DND-41 (cell line): ENCODE measurements around the gene HDAC4.

Experiments
- ATAC-seq: fragments of 200-7000 bp; cut with Tn5 transposase; 3 replicates; pipeline ENCODE4 v1.9.1; 2021; ENCODE audit warnings: low read depth; ENCODE audit not compliant: insufficient read depth
- DNase-seq: peaks from one replicate; pipeline ENCODE4 v3.0.0-alpha.2; 2020
- H2AFZ ChIP-seq: 2 replicates; pipeline ENCODE4 v1.6.0; 2012; ENCODE audit warnings: low read depth, low read length
- H3K27ac ChIP-seq: 2 replicates; pipeline ENCODE4 v1.5.1; 2012; ENCODE audit warnings: low read length, inconsistent platforms
- H3K27me3 ChIP-seq: fragments of 200-600 bp; sonication (generic); 2 replicates; pipeline ENCODE4 v1.6.0; 2012; ENCODE audit warnings: low read length, mild to moderate bottlenecking, inconsistent platforms; ENCODE audit not compliant: insufficient read depth, poor library complexity
- H3K36me3 ChIP-seq: 2 replicates; pipeline ENCODE4 v1.5.1; 2012; ENCODE audit warnings: low read length, inconsistent platforms; ENCODE audit not compliant: insufficient read depth
- H3K4me1 ChIP-seq: 2 replicates; pipeline ENCODE4 v1.5.1; 2012; ENCODE audit warnings: mild to moderate bottlenecking, low read length; ENCODE audit not compliant: insufficient read depth
- H3K4me2 ChIP-seq: 2 replicates; pipeline ENCODE4 v1.6.0; 2012; ENCODE audit warnings: mild to moderate bottlenecking, moderate library complexity, low read length, inconsistent platforms; ENCODE audit not compliant: insufficient read depth
- H3K4me3 ChIP-seq, 2 experiments: fragments of 200-600 bp in 1 of 2; shearing (Covaris generic) in 1 of 2; 2 replicates each; pipeline ENCODE4 v1.5.1; 2012 to 2016; ENCODE audit warnings: inconsistent platforms in 2 of 2, low read length in 2 of 2, mild to moderate bottlenecking in 2 of 2, low read depth in 1 of 2, moderate library complexity in 1 of 2
- H3K79me2 ChIP-seq: 2 replicates; pipeline ENCODE4 v1.6.0; 2012; ENCODE audit warnings: low read length, inconsistent platforms; ENCODE audit not compliant: insufficient read depth
- H3K9ac ChIP-seq: 2 replicates; pipeline ENCODE4 v1.6.0; 2012; ENCODE audit warnings: low read depth, mild to moderate bottlenecking, inconsistent platforms, low read length, moderate library complexity
- H3K9me3 ChIP-seq: 2 replicates; pipeline ENCODE4 v1.5.1; 2012; ENCODE audit warnings: low read length, moderate library complexity, mild to moderate bottlenecking, inconsistent platforms; ENCODE audit not compliant: insufficient read depth, severe bottlenecking
- H4K20me1 ChIP-seq: 2 replicates; pipeline ENCODE4 v1.6.0; 2012; ENCODE audit warnings: low read length; ENCODE audit not compliant: insufficient read depth
- EZH2 ChIP-seq: IDR thresholded peaks from 3 replicates; pipeline ENCODE4 v1.6.1; 2012; ENCODE audit warnings: borderline replicate concordance, low read depth, mild to moderate bottlenecking, moderate library complexity, low read length, inconsistent platforms; ENCODE audit not compliant: severe bottlenecking
- TF ChIP-seq, protein P1 (sequence below): IDR thresholded peaks from 2 replicates; pipeline ENCODE4 v1.5.1; 2012; ENCODE audit warnings: borderline replicate concordance, low read length, moderate library complexity, mild to moderate bottlenecking; ENCODE audit not compliant: poor library complexity, severe bottlenecking; ENCODE audit errors: extremely low read depth

HDAC4 gene

DNA sequence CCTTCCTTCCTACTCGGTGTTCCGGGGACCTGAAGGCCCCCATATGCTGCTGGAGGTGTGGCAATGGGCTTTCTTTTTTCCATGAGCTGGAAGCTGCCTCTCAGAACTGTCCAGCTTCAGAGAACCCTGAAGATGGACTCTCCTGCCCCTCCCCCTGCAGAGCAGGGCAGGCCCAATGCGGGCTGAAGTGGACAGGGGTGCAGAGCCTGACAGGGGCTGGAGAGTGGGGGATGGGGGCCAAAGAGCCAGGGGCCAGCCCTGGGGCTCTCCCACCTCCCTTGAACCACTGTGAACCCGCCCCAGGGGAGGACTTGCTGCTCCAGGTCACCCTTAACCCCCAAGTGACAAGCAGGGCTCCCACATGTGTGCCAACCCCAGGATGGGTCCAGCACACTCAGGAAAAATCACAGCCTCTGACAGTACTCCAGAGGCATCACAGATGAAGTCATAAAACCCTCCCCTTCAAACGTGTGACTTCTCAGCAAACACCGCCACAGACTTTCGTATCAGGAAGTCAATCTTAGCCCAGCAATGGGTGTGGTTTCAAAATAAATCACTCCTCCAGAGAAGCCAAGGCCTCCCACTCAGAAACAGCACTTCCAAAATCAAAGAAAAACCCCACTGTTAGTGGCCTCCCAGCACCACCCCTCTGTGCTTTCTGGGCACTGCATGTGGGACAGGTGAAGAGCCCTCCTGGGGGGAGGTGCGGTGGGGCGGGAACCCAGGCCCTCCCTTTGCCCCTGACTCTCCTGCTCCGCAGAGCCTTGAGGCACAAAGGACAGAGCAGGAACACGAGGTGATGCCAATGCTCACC, 135.8 kb downstream of the HDAC4 start:
- H3K36me3 ChIP-seq: peaks cover 77% of the 10 kb centered on the region
- H4K20me1 ChIP-seq: peaks cover 93% of the 10 kb centered on the region
- ATAC-seq: peak; percentile 48
- H3K27me3 ChIP-seq: no peaks in the 10 kb centered on the region
- H3K79me2 ChIP-seq: peaks cover 99% of the 10 kb centered on the region
- DNase-seq: peak; percentile 75
- H3K4me2 ChIP-seq: peak overlapping the region; percentile 73
- H3K9ac ChIP-seq: peak overlapping the region; percentile 59
- no peaks in the 10 kb centered on the region for H3K9me3 ChIP-seq
- peak overlapping the region in 1 of 2 experiments; percentile 59; a peak in 1 of 4 replicates for H3K4me3 ChIP-seq
- H3K4me1 ChIP-seq: peaks cover 98% of the 10 kb centered on the region
- peak overlapping the region; percentile 94 for H3K27ac ChIP-seq
- no peak overlapping the region for H2AFZ ChIP-seq
- no peak for TF ChIP-seq EZH2
- TF ChIP-seq, protein P1, sequence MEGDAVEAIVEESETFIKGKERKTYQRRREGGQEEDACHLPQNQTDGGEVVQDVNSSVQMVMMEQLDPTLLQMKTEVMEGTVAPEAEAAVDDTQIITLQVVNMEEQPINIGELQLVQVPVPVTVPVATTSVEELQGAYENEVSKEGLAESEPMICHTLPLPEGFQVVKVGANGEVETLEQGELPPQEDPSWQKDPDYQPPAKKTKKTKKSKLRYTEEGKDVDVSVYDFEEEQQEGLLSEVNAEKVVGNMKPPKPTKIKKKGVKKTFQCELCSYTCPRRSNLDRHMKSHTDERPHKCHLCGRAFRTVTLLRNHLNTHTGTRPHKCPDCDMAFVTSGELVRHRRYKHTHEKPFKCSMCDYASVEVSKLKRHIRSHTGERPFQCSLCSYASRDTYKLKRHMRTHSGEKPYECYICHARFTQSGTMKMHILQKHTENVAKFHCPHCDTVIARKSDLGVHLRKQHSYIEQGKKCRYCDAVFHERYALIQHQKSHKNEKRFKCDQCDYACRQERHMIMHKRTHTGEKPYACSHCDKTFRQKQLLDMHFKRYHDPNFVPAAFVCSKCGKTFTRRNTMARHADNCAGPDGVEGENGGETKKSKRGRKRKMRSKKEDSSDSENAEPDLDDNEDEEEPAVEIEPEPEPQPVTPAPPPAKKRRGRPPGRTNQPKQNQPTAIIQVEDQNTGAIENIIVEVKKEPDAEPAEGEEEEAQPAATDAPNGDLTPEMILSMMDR: peak; percentile 32

DNA sequence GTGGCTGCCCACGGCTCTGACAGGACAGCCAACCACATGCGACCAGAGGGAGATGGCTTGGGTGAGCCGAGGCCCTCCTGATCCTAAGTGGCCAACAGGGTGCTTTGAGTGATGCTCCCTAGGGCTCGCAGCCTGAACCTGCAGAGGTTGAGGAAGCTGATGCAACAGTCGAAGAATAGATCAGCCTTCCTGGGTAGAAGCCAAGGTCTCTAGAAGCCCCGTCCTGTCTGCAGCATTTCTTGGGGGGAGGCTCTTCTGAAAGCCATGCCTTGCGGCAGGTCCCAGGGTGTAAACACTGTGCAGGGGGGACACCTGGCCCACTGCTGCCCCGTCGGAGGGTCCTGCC, 136.4 kb downstream of the HDAC4 start:
- ATAC-seq (peak; percentile 26), DNase-seq (peak; percentile 76)
- H4K20me1 ChIP-seq: peaks cover 93% of the 10 kb centered on the region
- no peaks in the 10 kb centered on the region for H3K9me3 ChIP-seq
- peaks cover 99% of the 10 kb centered on the region for H3K79me2 ChIP-seq
- no peak overlapping the region for H2AFZ ChIP-seq
- H3K27me3 ChIP-seq: no peaks in the 10 kb centered on the region
- peaks cover 98% of the 10 kb centered on the region for H3K4me1 ChIP-seq
- H3K36me3 ChIP-seq: peaks cover 73% of the 10 kb centered on the region
- H3K9ac ChIP-seq: peak overlapping the region; percentile 20; the same call in 1 of the 2 replicates
- TF ChIP-seq, protein P1: no peak
- no peak for TF ChIP-seq EZH2
- peak overlapping the region; percentile 94 for H3K27ac ChIP-seq
- peak overlapping the region; percentile 73 for H3K4me2 ChIP-seq
- H3K4me3 ChIP-seq: no peak overlapping the region; a peak in 1 of 4 replicates

DNA sequence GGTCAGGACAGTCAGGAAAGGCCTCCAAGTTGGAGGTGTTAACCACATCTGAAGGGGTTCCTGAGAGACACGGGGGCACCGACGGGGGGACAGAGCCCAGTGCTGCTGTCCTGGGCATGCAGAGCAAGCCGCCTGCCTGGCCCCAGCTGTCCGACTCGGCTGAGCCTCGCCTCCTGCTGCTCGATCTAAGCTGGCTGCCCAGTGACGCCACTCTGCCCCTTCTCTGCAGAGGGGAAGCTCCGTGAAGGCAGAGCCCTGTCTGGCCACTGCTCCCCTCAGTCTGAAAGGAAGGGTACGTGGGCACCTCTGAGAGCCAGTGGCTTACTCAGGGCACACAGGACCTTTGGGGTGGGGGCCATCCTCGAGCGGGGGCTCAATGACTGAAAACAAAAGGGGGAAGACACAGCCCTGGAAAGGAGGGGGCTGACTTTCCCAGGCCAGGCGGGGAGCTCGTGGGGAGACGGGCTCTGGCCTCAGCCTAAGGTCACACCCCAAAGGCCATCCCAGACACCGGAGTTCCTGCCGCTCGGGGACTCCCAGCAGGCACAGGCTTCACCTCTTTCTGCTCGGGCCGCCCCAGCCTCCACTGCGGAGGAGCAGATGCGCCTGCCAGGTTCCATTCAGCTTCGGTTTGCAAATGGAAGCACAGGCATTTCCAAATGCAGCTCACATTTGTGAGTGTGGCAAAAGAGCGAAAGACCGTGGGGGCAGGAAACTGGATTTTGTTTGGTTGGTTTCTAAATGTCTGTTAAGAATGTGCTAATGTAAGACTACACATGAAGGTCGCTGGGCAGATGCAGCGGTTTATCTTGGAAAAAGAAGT, 136.9 kb downstream of the HDAC4 start:
- TF ChIP-seq, protein P1: no peak
- TF ChIP-seq EZH2: no peak
- H4K20me1 ChIP-seq: peaks cover 93% of the 10 kb centered on the region

More for the DNA sequence above, 136.9 kb downstream of the HDAC4 start:
- Histone ChIP-seq H3K4me1 (peaks cover 98% of the 10 kb centered on the region), H3K79me2 (peaks cover 99% of the 10 kb centered on the region), H3K36me3 (peaks cover 73% of the 10 kb centered on the region), H3K4me2 (peak overlapping the region; percentile 73; the same call in 1 of the 2 replicates), H3K9ac (peak overlapping the region; percentile 20; the same call in 1 of the 2 replicates), H3K4me3 (no peak overlapping the region; a peak in 1 of 4 replicates), H3K27ac (peak overlapping the region; percentile 94), H3K9me3 (no peaks in the 10 kb centered on the region), H2AFZ (no peak overlapping the region), H3K27me3 (no peaks in the 10 kb centered on the region)
- ATAC-seq (no peak), DNase-seq (no peak)
